HEK293 (cell line): ENCODE measurements around the gene DCP1B.

ENCODE experiments used
- CTCF ChIA-PET: fragments of 350-600 bp; formaldehyde crosslinking; extraction: SDS; loops from one replicate; lab custom pipeline; 2021; ENCODE audit warnings: antibody characterized with exemption; lab: Yijun Ruan, JAX
- POLR2A ChIA-PET: fragments of 300-600 bp; formaldehyde crosslinking; extraction: SDS; loops from one replicate; lab custom pipeline; 2020; ENCODE audit warnings: antibody characterized with exemption, inconsistent platforms; lab: Yijun Ruan, JAX
- H3K27ac ChIP-seq: fragments of 200-500 bp; sonication (Bioruptor generic); 2 replicates; pipeline ENCODE4 v1.5.1; 2014; ENCODE audit warnings: low read depth, low read length, control low read depth, inconsistent platforms; ENCODE audit errors: extremely low read depth
- H3K36me3 ChIP-seq, 2 experiments: fragments of 200-500 bp in 1 of 2; sonication (Bioruptor generic) in 1 of 2; 1 replicate in 1 of 2; 2 replicates in 1 of 2; pipeline ENCODE4 v1.5.1; 2014 to 2017; ENCODE audit warnings: inconsistent platforms in 2 of 2, low read length in 2 of 2; ENCODE audit not compliant: control insufficient read depth in 2 of 2, insufficient read depth in 1 of 2
- H3K4me1 ChIP-seq: fragments of 200-500 bp; sonication (Bioruptor generic); 2 replicates; pipeline ENCODE4 v1.5.1; 2014; ENCODE audit warnings: mild to moderate bottlenecking, low read length, inconsistent platforms; ENCODE audit not compliant: control insufficient read depth, insufficient read depth
- H3K4me3 ChIP-seq: 2 replicates; pipeline ENCODE4 v1.5.1; 2011; ENCODE audit warnings: low read depth, mild to moderate bottlenecking, control low read depth, low read length, moderate library complexity
- H3K9me3 ChIP-seq: fragments of 200-500 bp; sonication (Bioruptor generic); 2 replicates; pipeline ENCODE4 v1.5.1; 2014; ENCODE audit warnings: low read depth, low read length, inconsistent platforms; ENCODE audit not compliant: control insufficient read depth, insufficient read depth
- ELK4 ChIP-seq: IDR thresholded peaks from 2 replicates; pipeline ENCODE4 v1.6.1; 2011; ENCODE audit warnings: mild to moderate bottlenecking, low read depth, low read length, borderline replicate concordance
- FEZF1 ChIP-seq: fragments of 450-650 bp; formaldehyde crosslinking; IDR thresholded peaks from 2 replicates; pipeline ENCODE4 v1.5.1; 2016; ENCODE audit warnings: missing biosample characterization, missing genetic modification characterization
- GLI4 ChIP-seq: fragments of 450-650 bp; formaldehyde crosslinking; IDR thresholded peaks from 2 replicates; pipeline ENCODE4 v1.5.1; 2016; ENCODE audit warnings: missing biosample characterization, missing genetic modification characterization
- GLIS1 ChIP-seq: fragments of 450-650 bp; formaldehyde crosslinking; IDR thresholded peaks from 2 replicates; pipeline ENCODE4 v1.5.1; 2016; ENCODE audit warnings: missing biosample characterization, missing genetic modification characterization
- HOXD13 ChIP-seq: sonication (generic); formaldehyde crosslinking; IDR thresholded peaks from 2 replicates; pipeline ENCODE4 v1.8.0; 2022; ENCODE audit warnings: missing genetic modification reagents, borderline replicate concordance
- KLF1 ChIP-seq: fragments of 450-650 bp; formaldehyde crosslinking; IDR thresholded peaks from 2 replicates; pipeline ENCODE4 v1.5.1; 2016; ENCODE audit warnings: missing biosample characterization, missing genetic modification characterization
- OVOL3 ChIP-seq: fragments of 450-650 bp; formaldehyde crosslinking; IDR thresholded peaks from 2 replicates; pipeline ENCODE4 v1.5.1; 2016; ENCODE audit warnings: missing biosample characterization, missing genetic modification characterization
- SCRT1 ChIP-seq: fragments of 450-650 bp; formaldehyde crosslinking; IDR thresholded peaks from 2 replicates; pipeline ENCODE4 v1.5.1; 2016; ENCODE audit warnings: missing biosample characterization, missing genetic modification characterization, borderline replicate concordance
- SP2 ChIP-seq: fragments of 450-650 bp; formaldehyde crosslinking; IDR thresholded peaks from 2 replicates; pipeline ENCODE4 v1.5.1; 2016; ENCODE audit warnings: missing biosample characterization, missing genetic modification characterization
- SP3 ChIP-seq: fragments of 450-650 bp; formaldehyde crosslinking; IDR thresholded peaks from 2 replicates; pipeline ENCODE4 v1.5.1; 2016; ENCODE audit warnings: missing biosample characterization, missing genetic modification characterization
- ZBTB20 ChIP-seq: fragments of 450-650 bp; formaldehyde crosslinking; IDR thresholded peaks from 2 replicates; pipeline ENCODE4 v1.5.1; 2016; ENCODE audit warnings: missing biosample characterization, missing genetic modification characterization
- ZBTB6 ChIP-seq: fragments of 450-650 bp; formaldehyde crosslinking; IDR thresholded peaks from 2 replicates; pipeline ENCODE4 v1.5.1; 2017; ENCODE audit warnings: missing biosample characterization, missing genetic modification characterization
- ZBTB7A ChIP-seq: fragments of 450-650 bp; formaldehyde crosslinking; IDR thresholded peaks from 2 replicates; pipeline ENCODE4 v1.5.1; 2016; ENCODE audit warnings: low read depth, missing biosample characterization, missing genetic modification characterization
- ZNF133 ChIP-seq: fragments of 450-650 bp; formaldehyde crosslinking; IDR thresholded peaks from 2 replicates; pipeline ENCODE4 v1.5.1; 2016; ENCODE audit warnings: missing biosample characterization, missing genetic modification characterization
- ZNF155 ChIP-seq: fragments of 450-650 bp; formaldehyde crosslinking; IDR thresholded peaks from 2 replicates; pipeline ENCODE4 v1.5.1; 2016; ENCODE audit warnings: missing biosample characterization, missing genetic modification characterization
- ZNF18 ChIP-seq: fragments of 450-650 bp; formaldehyde crosslinking; IDR thresholded peaks from 2 replicates; pipeline ENCODE4 v1.5.1; 2016; ENCODE audit warnings: missing biosample characterization, missing genetic modification characterization
- ZNF184 ChIP-seq: fragments of 450-650 bp; IDR thresholded peaks from 2 replicates; pipeline ENCODE4 v1.5.1; 2018; ENCODE audit warnings: missing biosample characterization, mild to moderate bottlenecking, missing genetic modification characterization
- ZNF19 ChIP-seq: fragments of 450-650 bp; formaldehyde crosslinking; IDR thresholded peaks from 2 replicates; pipeline ENCODE4; 2016; ENCODE audit warnings: missing biosample characterization, missing genetic modification characterization, low read depth
- ZNF292 ChIP-seq: fragments of 450-650 bp; formaldehyde crosslinking; IDR thresholded peaks from 2 replicates; pipeline ENCODE4 v1.5.1; 2016; ENCODE audit warnings: low read depth, missing biosample characterization, missing genetic modification characterization, borderline replicate concordance
- ZNF324 ChIP-seq: fragments of 450-650 bp; formaldehyde crosslinking; IDR thresholded peaks from 2 replicates; pipeline ENCODE4 v1.5.1; 2016; ENCODE audit warnings: missing biosample characterization, missing genetic modification characterization
- ZNF335 ChIP-seq: fragments of 450-650 bp; formaldehyde crosslinking; conservative IDR thresholded peaks from 2 replicates; pipeline ENCODE4 v1.5.1; 2016; ENCODE audit warnings: missing biosample characterization, missing genetic modification characterization
- ZNF366 ChIP-seq: fragments of 450-650 bp; formaldehyde crosslinking; conservative IDR thresholded peaks from 2 replicates; pipeline ENCODE4 v1.5.1; 2016; ENCODE audit warnings: missing biosample characterization, missing genetic modification characterization
- ZNF394 ChIP-seq: fragments of 450-650 bp; formaldehyde crosslinking; IDR thresholded peaks from 2 replicates; pipeline ENCODE4 v1.5.1; 2016; ENCODE audit warnings: missing biosample characterization, missing genetic modification characterization, mild to moderate bottlenecking, moderate library complexity, borderline replicate concordance
- ZNF449 ChIP-seq: fragments of 450-650 bp; formaldehyde crosslinking; IDR thresholded peaks from 2 replicates; pipeline ENCODE4 v1.5.1; 2017; ENCODE audit warnings: missing biosample characterization, mild to moderate bottlenecking, missing genetic modification characterization, moderate library complexity
- ZNF48 ChIP-seq: fragments of 450-650 bp; formaldehyde crosslinking; IDR thresholded peaks from 2 replicates; pipeline ENCODE4 v1.5.1; 2016; ENCODE audit warnings: missing biosample characterization, missing genetic modification characterization
- ZNF501 ChIP-seq: fragments of 450-650 bp; formaldehyde crosslinking; IDR thresholded peaks from 2 replicates; pipeline ENCODE4 v1.5.1; 2016; ENCODE audit warnings: missing biosample characterization, missing genetic modification characterization
- ZNF514 ChIP-seq: fragments of 450-650 bp; formaldehyde crosslinking; IDR thresholded peaks from 2 replicates; pipeline ENCODE4 v1.5.1; 2016; ENCODE audit warnings: missing biosample characterization, missing genetic modification characterization
- ZNF654 ChIP-seq: fragments of 450-650 bp; formaldehyde crosslinking; IDR thresholded peaks from 2 replicates; pipeline ENCODE4 v1.5.1; 2016; ENCODE audit warnings: low read depth, missing biosample characterization, missing genetic modification characterization
- ZNF785 ChIP-seq: fragments of 450-650 bp; formaldehyde crosslinking; IDR thresholded peaks from 2 replicates; pipeline ENCODE4 v1.5.1; 2016; ENCODE audit warnings: missing biosample characterization, missing genetic modification characterization
- ZNF792 ChIP-seq: fragments of 450-650 bp; formaldehyde crosslinking; IDR thresholded peaks from 2 replicates; pipeline ENCODE4 v1.5.1; 2016; ENCODE audit warnings: missing biosample characterization, missing genetic modification characterization
- ZNF843 ChIP-seq: fragments of 450-650 bp; formaldehyde crosslinking; IDR thresholded peaks from 2 replicates; pipeline ENCODE4 v1.5.1; 2016; ENCODE audit warnings: missing biosample characterization, missing genetic modification characterization
- ZSCAN4 ChIP-seq: fragments of 450-650 bp; formaldehyde crosslinking; IDR thresholded peaks from 2 replicates; pipeline ENCODE4 v1.5.1; 2017; ENCODE audit warnings: missing biosample characterization, missing genetic modification characterization
- ZXDB ChIP-seq: fragments of 450-650 bp; formaldehyde crosslinking; IDR thresholded peaks from 2 replicates; pipeline ENCODE4 v1.5.1; 2016; ENCODE audit warnings: missing biosample characterization, missing genetic modification characterization

Gene DCP1B

GRCh38 chr12:2034633-2035430 lies 30.6 kb upstream of the DCP1B start:
- H3K27ac ChIP-seq = no peak overlapping the region
- no peak overlapping the region; the same call in 1 of the 2 replicates for H3K4me3 ChIP-seq
- 0 out of 2 replicates have a peak, but pooled peaks cover 4% of the 10 kb centered on the region for H3K4me1 ChIP-seq
- ChIA-PET POLR2A (interaction anchor here (0.9 kb wide), 1 partner anchor 344 kb away, joined by 3 read pairs; the partner anchor contains the start of gene ADIPOR2), CTCF (interaction anchor here (0.5 to 3.2 kb wide), 28 partner anchors 9 to 927 kb away, joined by 3 to 21 read pairs (median 4); partner anchors contain the start of gene DCP1B)
- no peaks in the 10 kb centered on the region for H3K9me3 ChIP-seq
- no peaks in the 10 kb centered on the region for H3K36me3 ChIP-seq
- 0 out of 2 replicates have a peak, but pooled peaks have one; percentile 25 for TF ChIP-seq ZNF654
- TF ChIP-seq ZNF394 (tag by site-specific recombination) = no peak
- TF ChIP-seq ZBTB20 (tag by site-specific recombination) = peak; percentile 53
- TF ChIP-seq ZNF19 (tag by site-specific recombination) = no peak
- peak; percentile 30; the same call in 1 of the 2 replicates for TF ChIP-seq ZNF324 (tag by site-specific recombination)
- TF ChIP-seq ZNF133 = no peak
- TF ChIP-seq ZNF184 (tag by site-specific recombination) = peak; percentile 70; the same call in 1 of the 2 replicates
- no peak for TF ChIP-seq ZNF514 (tag by site-specific recombination)
- no peak for TF ChIP-seq KLF1 (tag by site-specific recombination)
- TF ChIP-seq GLIS1 (tag by site-specific recombination) = peak; percentile 23; the same call in 1 of the 2 replicates
- TF ChIP-seq SCRT1 (tag by site-specific recombination) = no peak
- TF ChIP-seq ZNF155 = no peak
- TF ChIP-seq ZBTB7A (tag by site-specific recombination) = no peak
- TF ChIP-seq SP3 (tag by site-specific recombination) = no peak
- TF ChIP-seq ZNF843 (tag by site-specific recombination) = no peak
- TF ChIP-seq ZBTB6 (tag by site-specific recombination) = peak; percentile 62; the same call in 1 of the 2 replicates
- no peak for TF ChIP-seq ZSCAN4
- TF ChIP-seq ZNF335 (tag by site-specific recombination) = peak; percentile 81
- TF ChIP-seq ZNF449 = 0 out of 2 replicates have a peak, but pooled peaks have one; percentile 14
- TF ChIP-seq ZXDB = 0 out of 2 replicates have a peak, but pooled peaks have one; percentile 24
- TF ChIP-seq SP2 (tag by site-specific recombination) = no peak
- TF ChIP-seq FEZF1 (tag by site-specific recombination) = no peak
- no peak for TF ChIP-seq ZNF18 (tag by site-specific recombination)
- no peak for TF ChIP-seq GLI4 (tag by site-specific recombination)
- no peak for TF ChIP-seq OVOL3
- TF ChIP-seq ELK4 = no peak
- 0 out of 2 replicates have a peak, but pooled peaks have one; percentile 23 for TF ChIP-seq ZNF501 (tag by site-specific recombination)
- TF ChIP-seq ZNF48 (tag by site-specific recombination) = no peak
- TF ChIP-seq ZNF292 = no peak
- no peak for TF ChIP-seq HOXD13 (CRISPR knock-in tag)
- no peak for TF ChIP-seq ZNF792 (tag by site-specific recombination)
- no peak for TF ChIP-seq ZNF785
- no peak for TF ChIP-seq ZNF366 (tag by site-specific recombination)
